WI38 (cell line): Measurements from ENCODE around the gene SLX1A.

Experiments used
- H3K4me3 ChIP-seq: 2 replicates; pipeline ENCODE4 v1.5.1; 2011; ENCODE audit warnings: low read depth, mild to moderate bottlenecking, control low read depth, low read length
- TF ChIP-seq, protein P1 (sequence below): IDR thresholded peaks from 2 replicates; pipeline ENCODE4 v1.5.1; 2012; ENCODE audit warnings: low read depth, mild to moderate bottlenecking, control low read depth, low read length

Gene SLX1A

GRCh38 chr16:30179195-30179594 is 14.5 kb upstream of the SLX1A start:
- H3K4me3 ChIP-seq: no peak overlapping the region
- TF ChIP-seq, protein P1, sequence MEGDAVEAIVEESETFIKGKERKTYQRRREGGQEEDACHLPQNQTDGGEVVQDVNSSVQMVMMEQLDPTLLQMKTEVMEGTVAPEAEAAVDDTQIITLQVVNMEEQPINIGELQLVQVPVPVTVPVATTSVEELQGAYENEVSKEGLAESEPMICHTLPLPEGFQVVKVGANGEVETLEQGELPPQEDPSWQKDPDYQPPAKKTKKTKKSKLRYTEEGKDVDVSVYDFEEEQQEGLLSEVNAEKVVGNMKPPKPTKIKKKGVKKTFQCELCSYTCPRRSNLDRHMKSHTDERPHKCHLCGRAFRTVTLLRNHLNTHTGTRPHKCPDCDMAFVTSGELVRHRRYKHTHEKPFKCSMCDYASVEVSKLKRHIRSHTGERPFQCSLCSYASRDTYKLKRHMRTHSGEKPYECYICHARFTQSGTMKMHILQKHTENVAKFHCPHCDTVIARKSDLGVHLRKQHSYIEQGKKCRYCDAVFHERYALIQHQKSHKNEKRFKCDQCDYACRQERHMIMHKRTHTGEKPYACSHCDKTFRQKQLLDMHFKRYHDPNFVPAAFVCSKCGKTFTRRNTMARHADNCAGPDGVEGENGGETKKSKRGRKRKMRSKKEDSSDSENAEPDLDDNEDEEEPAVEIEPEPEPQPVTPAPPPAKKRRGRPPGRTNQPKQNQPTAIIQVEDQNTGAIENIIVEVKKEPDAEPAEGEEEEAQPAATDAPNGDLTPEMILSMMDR: no peak

DNA sequence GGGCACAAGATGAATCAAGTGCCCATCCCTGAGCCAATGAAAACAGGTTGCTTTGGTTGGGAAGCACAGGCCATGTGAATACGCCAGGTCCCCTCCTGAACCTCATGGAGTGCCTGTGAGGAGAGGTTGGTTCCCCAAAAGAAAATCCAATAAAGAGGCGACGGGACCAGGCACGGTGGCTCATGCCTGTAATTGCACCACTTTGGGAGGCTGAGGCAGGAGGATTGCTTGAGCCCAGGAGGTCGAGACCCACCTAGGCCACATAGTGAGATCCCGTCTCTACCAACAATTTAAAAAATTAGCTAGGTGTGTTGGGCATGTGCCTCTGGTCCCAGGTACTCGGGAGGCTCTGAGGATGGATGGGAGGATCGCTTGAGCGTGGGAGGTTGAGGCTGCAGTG is 13.7 kb upstream of the SLX1A start:
- TF ChIP-seq, protein P1: no peak
- H3K4me3 ChIP-seq: no peak overlapping the region

DNA sequence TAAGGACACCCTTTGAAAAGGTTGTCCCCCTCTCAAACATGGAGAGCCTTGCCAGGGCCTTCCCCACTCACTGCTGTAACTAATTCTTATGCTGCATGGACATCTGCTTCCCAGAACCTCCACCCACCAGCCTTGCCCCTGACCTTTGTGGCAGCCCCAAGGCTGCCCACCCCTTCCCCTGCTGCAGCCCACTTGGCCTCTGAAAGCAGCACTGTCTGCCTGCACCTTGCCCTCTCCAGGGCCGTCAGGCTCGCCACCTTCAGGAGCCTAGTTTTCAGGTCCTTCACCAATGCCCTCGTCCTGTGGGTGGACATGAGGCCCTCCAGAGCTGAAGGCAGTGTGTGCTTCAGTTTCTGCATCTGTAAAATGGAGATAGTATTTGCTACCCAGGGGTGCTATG is 12.9 kb upstream of the SLX1A start:
- H3K4me3 ChIP-seq: no peak overlapping the region
- TF ChIP-seq, protein P1: no peak

DNA sequence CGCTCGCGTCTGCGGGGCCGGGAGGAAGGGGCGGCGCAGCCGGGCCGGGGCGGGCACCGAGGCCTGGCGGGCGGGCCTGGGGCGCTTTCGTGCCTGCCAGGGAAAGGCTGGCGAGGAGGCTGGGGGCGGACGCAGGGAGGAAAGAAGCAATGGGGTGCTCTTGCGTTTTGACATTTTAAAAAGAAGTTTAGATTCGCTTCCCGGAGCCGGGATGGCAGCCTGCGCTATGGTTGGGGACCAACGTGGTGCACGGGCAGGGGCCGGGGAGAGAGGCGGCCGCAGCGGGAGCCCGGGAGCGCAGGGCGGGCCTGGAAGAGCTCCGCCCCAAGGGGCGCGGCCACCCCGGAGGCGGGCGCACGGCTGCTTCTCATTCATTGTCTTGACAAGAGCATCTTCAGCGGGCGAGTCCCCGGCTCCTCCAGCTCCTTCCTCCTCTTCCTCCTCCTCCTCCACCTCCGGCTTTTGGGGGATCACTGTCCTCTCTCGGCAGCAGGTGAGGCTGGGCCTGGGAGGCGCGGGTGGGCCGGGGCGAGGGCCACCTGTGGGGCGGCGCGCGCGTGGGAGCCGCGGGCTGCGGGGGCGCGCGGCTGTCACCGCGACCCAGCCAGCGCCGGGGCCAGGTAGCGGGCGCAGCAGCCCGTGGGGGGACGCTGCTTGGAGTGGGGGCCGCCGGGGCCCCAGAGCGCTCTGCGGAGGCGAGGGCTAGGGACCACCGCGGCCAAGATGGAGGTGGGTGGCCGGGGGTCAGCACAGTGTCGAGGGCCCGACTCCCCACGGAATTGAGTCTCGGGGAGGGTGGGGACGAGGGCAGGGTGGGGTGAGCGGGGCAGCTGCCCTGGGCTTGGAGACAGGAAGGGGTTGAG is 10.2 kb upstream of the SLX1A start, which contains the start of gene CORO1A:
Gene CORO1A (plus strand): TSS at position 370 of the 863 bp plus-strand sequence. CDS start 1,608 bp downstream, outside the sequence.
- TF ChIP-seq, protein P1: no peak
- peak within 1 kb of the TSS; percentile 58 for H3K4me3 ChIP-seq

DNA sequence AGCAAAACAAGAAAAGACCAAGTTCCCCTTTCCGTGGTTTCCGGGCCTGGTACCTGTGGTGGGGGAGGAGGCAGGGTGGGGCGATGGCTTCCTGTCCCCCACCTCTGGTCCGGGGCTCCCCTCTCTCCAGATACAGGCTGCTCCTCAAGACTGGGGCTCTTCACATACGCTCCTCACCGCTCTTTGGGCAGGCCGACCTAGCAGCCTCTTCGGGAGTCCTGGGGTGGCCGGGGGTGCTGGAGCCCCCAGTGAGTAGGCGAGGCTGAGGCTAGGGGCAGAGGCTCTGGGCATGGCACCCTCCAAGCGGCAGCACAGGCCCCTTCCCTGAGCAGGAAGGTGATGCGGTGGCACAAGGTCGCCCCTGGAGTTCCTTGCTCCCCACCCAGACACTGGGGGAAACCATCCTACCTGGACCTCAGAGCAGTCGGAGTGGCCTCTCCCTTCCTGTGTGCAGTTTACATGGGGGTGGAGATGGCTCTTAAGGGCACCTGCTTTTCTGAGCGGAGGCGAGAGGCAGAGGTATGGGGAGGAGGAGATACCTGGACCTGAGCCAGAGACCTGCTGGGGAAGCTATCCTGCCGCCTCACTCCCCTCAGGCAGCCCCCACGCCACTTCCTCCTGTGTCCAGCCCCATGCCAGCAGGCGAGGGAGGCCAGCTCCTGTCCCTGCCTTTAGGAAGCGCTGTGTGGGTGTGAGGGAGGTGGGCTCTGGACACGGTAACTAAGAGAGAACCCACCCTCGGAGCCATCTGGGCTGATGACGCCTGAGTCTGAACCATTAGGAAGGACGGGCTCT is 9.4 kb upstream of the SLX1A start:
- peak overlapping the region; percentile 58 for H3K4me3 ChIP-seq
- TF ChIP-seq, protein P1: no peak

DNA sequence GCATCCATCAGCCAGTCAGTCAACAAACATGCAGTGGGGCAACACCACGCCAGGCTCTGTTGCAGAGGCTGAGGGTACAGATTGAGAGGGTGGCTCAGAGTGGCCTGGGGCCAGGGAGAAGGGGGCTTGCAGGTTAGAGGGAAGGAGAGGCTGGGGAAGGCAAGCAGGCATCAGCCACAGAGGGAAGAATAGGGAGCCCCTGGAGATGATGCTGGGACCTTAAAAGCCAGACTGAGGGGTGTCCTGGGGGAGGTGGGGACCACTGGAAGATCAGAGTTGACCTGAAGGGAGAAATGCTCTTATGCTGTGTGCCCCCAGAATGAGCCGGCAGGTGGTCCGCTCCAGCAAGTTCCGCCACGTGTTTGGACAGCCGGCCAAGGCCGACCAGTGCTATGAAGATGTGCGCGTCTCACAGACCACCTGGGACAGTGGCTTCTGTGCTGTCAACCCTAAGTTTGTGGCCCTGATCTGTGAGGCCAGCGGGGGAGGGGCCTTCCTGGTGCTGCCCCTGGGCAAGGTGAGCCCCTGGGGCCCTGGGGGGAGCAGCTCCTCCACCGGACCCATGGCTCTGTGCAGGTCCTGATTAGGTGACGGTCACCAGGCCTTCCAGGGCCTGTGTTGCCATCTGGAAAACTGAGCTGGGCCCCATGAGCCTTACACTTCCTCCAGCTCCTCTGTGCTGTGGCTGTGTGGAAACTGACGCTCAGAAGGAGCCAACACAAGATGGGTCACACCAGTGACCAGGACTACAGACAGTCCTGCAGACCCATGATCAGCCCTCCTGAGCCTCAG is 8.6 kb upstream of the SLX1A start:
- H3K4me3 ChIP-seq: no peak overlapping the region

More for the DNA sequence above, 8.6 kb upstream of the SLX1A start:
- TF ChIP-seq, protein P1: no peak
